Measurements from ENCODE around the gene NUDT16.

NUDT16 gene

DNA sequence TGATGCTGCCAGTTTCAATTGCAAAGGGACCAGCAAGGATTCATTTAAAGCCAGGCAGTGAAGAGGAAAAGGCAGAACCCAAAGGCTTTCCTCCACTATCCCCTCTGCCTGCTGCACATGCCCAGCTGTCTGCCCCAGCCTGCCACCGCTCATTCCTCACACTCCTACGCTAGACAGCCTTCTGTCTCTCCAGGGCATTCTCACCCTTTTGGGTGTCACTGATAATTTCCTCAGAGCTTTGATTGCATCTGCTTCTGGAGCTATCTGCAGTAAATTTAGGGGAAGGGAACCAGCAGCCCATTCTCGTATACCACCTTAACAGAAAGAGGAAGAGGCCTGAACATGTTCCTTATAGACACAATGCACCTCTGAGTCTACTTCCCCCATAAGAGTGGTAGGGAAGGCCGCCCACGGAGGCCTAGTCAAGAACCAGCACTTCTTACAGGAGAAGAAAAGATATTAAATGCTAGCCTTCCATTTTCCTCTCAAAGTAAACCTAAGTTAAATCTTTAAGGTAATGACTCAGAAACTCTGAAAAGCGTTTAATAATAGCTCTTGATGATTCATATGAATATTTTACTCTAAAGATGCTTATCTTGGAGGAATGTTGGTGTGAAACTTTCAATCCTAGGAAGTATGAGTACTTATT, 20.9 kb downstream of the NUDT16 start:
- no peak overlapping the region for H3K9ac ChIP-seq (ENCODE audit: low read length)
- TF ChIP-seq EZH2phosphoT487 (IDR thresholded peaks at IDR 0.05; ENCODE audit: low read depth), result no peak
- TF ChIP-seq, protein P1, sequence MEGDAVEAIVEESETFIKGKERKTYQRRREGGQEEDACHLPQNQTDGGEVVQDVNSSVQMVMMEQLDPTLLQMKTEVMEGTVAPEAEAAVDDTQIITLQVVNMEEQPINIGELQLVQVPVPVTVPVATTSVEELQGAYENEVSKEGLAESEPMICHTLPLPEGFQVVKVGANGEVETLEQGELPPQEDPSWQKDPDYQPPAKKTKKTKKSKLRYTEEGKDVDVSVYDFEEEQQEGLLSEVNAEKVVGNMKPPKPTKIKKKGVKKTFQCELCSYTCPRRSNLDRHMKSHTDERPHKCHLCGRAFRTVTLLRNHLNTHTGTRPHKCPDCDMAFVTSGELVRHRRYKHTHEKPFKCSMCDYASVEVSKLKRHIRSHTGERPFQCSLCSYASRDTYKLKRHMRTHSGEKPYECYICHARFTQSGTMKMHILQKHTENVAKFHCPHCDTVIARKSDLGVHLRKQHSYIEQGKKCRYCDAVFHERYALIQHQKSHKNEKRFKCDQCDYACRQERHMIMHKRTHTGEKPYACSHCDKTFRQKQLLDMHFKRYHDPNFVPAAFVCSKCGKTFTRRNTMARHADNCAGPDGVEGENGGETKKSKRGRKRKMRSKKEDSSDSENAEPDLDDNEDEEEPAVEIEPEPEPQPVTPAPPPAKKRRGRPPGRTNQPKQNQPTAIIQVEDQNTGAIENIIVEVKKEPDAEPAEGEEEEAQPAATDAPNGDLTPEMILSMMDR (IDR thresholded peaks at IDR 0.05; ENCODE audit: low read depth, low read length), result no peak
- H3K4me2 ChIP-seq (ENCODE audit: low read length), result peak overlapping the region; percentile 44
- no peak overlapping the region for H3K4me3 ChIP-seq (ENCODE audit: low read length)
- H3K79me2 ChIP-seq (ENCODE audit: low read length), result no peaks in the 10 kb centered on the region
- no peaks in the 10 kb centered on the region for H3K36me3 ChIP-seq (replicated peaks; ENCODE audit: low read depth, low read length)
- peak overlapping the region; percentile 15; the same call in 1 of the 2 replicates for H3K27ac ChIP-seq (ENCODE audit: low read length)
- peak overlapping the region; percentile 90 for H2AFZ ChIP-seq (ENCODE audit: low read depth, low read length)
- no peaks in the 10 kb centered on the region for H4K20me1 ChIP-seq (ENCODE audit: insufficient read depth, low read length)
- peaks cover 12% of the 10 kb centered on the region for H3K4me1 ChIP-seq (ENCODE audit: low read length)
- H3K27me3 ChIP-seq (ENCODE audit: low read depth, low read length), result no peaks in the 10 kb centered on the region
- H3K9me3 ChIP-seq (ENCODE audit: insufficient read depth, low read length), result 0 out of 2 replicates have a peak, but pooled peaks cover 3% of the 10 kb centered on the region

- no peak for TF ChIP-seq EZH2phosphoT487 (IDR thresholded peaks at IDR 0.05; ENCODE audit: low read depth)
- TF ChIP-seq, protein P1 (IDR thresholded peaks at IDR 0.05; ENCODE audit: low read depth, low read length), result no peak
- Histone ChIP-seq H3K27ac (ENCODE audit: low read length) (no peak overlapping the region), H3K4me2 (ENCODE audit: low read length) (no peak overlapping the region), H4K20me1 (ENCODE audit: insufficient read depth, low read length) (no peaks in the 10 kb centered on the region), H3K9ac (ENCODE audit: low read length) (no peak overlapping the region), H3K27me3 (ENCODE audit: low read depth, low read length) (no peaks in the 10 kb centered on the region), H3K9me3 (ENCODE audit: insufficient read depth, low read length) (0 out of 2 replicates have a peak, but pooled peaks cover 3% of the 10 kb centered on the region), H3K4me3 (ENCODE audit: low read length) (no peak overlapping the region), H2AFZ (ENCODE audit: low read depth, low read length) (0 out of 2 replicates have a peak overlapping the region, but pooled peaks have one; percentile 90), H3K4me1 (ENCODE audit: low read length) (peaks cover 12% of the 10 kb centered on the region), H3K79me2 (ENCODE audit: low read length) (no peaks in the 10 kb centered on the region), H3K36me3 (replicated peaks; ENCODE audit: low read depth, low read length) (no peaks in the 10 kb centered on the region)
These were observed 21.8 kb downstream of the NUDT16 start for GRCh38 chr3:131403216-131403895.

DNA sequence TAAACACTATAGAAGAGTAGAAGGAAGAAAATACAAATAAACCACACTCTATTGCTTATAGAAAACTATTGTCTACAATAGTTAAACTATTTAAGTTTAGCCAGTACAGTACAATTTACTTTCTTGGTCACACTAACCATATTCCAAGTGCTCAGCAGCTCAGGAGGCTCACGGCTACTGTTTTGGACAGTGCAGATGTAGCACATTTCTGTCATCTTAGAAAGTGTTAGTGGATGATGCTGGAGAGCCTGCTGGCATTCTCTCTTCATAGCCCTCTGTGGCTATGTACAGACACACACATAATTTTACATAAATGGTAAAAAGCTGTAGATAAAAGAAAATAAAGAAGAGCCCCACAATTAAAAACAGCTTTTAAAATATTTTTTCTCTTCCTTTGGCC, 23.8 kb downstream of the NUDT16 start:
- Histone ChIP-seq H3K4me3 (ENCODE audit: low read length) (no peak overlapping the region), H4K20me1 (ENCODE audit: insufficient read depth, low read length) (no peaks in the 10 kb centered on the region), H3K4me2 (ENCODE audit: low read length) (no peak overlapping the region), H3K9ac (ENCODE audit: low read length) (no peak overlapping the region), H3K9me3 (ENCODE audit: insufficient read depth, low read length) (0 out of 2 replicates have a peak, but pooled peaks cover 3% of the 10 kb centered on the region), H2AFZ (ENCODE audit: low read depth, low read length) (no peak overlapping the region), H3K27ac (ENCODE audit: low read length) (no peak overlapping the region), H3K4me1 (ENCODE audit: low read length) (peaks cover 12% of the 10 kb centered on the region), H3K36me3 (replicated peaks; ENCODE audit: low read depth, low read length) (no peaks in the 10 kb centered on the region), H3K79me2 (ENCODE audit: low read length) (no peaks in the 10 kb centered on the region), H3K27me3 (ENCODE audit: low read depth, low read length) (no peaks in the 10 kb centered on the region)
- TF ChIP-seq, protein P1 (IDR thresholded peaks at IDR 0.05; ENCODE audit: low read depth, low read length), result no peak
- TF ChIP-seq EZH2phosphoT487 (IDR thresholded peaks at IDR 0.05; ENCODE audit: low read depth), result no peak

DNA sequence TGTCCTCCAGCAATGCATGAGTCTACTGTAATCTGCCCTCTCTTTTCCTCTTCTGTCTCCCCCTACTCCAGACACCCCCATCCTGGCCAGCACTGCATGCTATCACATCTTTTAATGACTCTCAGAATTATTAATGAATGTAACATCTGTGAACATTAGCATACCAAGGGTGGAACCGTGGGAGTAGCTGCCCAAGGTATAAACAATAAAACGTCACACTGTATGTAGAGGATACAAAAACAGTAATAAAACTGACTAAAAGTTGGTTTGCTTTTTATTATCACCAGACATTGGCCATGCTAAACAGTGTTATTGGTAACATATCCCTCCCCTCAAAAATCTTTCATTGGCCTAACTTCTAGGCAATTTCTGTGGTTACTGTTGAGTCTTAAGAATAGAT, 24.7 kb downstream of the NUDT16 start:
- peaks cover 12% of the 10 kb centered on the region for H3K4me1 ChIP-seq (ENCODE audit: low read length)
- H4K20me1 ChIP-seq (ENCODE audit: insufficient read depth, low read length), result no peaks in the 10 kb centered on the region
- no peak for TF ChIP-seq EZH2phosphoT487 (IDR thresholded peaks at IDR 0.05; ENCODE audit: low read depth)
- TF ChIP-seq, protein P1 (IDR thresholded peaks at IDR 0.05; ENCODE audit: low read depth, low read length), result no peak
- no peak overlapping the region for H3K4me2 ChIP-seq (ENCODE audit: low read length)
- no peaks in the 10 kb centered on the region for H3K36me3 ChIP-seq (replicated peaks; ENCODE audit: low read depth, low read length)
- H2AFZ ChIP-seq (ENCODE audit: low read depth, low read length), result no peak overlapping the region
- no peak overlapping the region for H3K4me3 ChIP-seq (ENCODE audit: low read length)
- H3K27me3 ChIP-seq (ENCODE audit: low read depth, low read length), result no peaks in the 10 kb centered on the region
- no peak overlapping the region for H3K9ac ChIP-seq (ENCODE audit: low read length)
- H3K9me3 ChIP-seq (ENCODE audit: insufficient read depth, low read length), result 0 out of 2 replicates have a peak, but pooled peaks cover 3% of the 10 kb centered on the region
- H3K79me2 ChIP-seq (ENCODE audit: low read length), result no peaks in the 10 kb centered on the region
- H3K27ac ChIP-seq (ENCODE audit: low read length), result no peak overlapping the region
